Nucleus accumbens (tissue), 56 donors: ENCODE results near the gene ZC3H18.

Experiments
- DNase-seq, 56 donors: peaks; one replicate each; lab custom pipeline; 2025; lab: John Stamatoyannopoulos, UW

ZC3H18 gene

DNA sequence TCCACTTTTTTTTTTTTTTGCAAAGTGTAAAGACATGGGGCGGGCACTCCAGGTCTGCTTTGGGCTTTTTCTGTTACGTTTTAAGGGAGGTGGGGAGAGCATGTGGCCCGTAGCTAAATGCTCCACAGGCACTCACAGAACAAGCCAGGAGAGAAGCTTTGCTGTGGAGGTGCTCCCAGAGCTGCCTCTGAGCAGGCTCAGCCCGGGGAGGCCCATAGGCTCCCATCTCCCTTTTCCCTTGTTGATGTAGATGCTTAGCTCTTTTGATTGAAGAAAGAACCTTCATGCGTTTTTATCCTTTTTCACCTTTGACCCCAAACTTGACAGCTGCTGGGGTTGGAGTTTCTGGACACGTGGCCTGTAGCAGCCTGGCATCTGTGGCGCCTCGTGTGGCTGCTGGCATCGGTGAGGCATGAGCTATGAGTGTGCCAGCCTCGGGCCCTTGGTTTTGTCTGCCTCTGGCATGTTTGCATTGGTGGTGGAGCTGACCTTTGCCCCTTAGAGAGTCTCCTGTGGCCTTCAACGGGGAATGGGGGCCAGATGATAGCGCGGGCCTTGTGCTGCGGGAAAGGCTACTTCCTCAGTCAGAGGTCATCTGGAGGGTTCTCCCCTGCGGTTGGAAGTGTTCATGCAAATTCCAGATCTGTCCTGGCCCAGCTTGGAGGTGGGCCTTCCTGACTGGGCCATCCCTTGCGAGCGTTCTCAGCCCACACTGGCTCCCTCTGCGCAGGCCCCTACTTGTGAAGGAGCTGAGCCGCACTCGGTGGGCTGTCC, 48.2 kb downstream of the ZC3H18 start:
- no peak for DNase-seq

DNA sequence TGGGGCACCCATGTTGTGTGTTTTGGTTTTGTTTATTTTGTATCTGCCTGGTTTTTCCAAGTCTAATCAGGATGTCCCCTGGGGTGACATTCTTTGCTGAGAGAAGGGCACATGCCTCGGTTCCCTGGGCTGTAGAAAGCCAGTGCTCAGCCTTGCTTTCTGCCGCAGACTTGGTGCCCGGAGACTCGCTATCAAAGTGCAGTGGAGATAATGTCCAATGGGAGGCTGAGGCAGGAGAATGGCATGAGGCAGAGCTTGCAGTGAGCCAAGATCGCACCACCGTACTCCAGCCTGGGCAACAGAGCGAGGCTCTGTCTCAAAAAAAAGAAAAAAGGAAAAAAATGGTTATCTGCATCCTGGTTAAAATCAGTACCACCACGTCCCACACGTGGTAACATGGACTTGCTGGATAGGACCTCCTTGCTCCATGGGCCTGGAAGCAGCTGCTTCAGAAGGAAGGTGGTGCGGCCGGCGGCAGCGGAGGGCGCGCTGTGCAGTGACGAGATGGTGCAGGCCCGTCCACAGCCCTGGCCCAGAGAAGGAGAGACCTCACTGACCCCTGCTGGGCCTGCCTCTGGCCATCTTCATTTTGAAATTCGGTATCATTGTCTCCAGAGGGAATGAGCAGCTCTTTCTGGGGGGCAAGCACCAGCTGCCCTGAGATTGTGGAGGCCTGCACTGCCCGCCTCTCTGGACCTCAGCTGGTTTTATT, 48.9 kb downstream of the ZC3H18 start:
- DNase-seq = no peak

- no peak for DNase-seq
Measured at GRCh38 chr16:88619859-88620815, 49.9 kb downstream of the ZC3H18 start.

DNA sequence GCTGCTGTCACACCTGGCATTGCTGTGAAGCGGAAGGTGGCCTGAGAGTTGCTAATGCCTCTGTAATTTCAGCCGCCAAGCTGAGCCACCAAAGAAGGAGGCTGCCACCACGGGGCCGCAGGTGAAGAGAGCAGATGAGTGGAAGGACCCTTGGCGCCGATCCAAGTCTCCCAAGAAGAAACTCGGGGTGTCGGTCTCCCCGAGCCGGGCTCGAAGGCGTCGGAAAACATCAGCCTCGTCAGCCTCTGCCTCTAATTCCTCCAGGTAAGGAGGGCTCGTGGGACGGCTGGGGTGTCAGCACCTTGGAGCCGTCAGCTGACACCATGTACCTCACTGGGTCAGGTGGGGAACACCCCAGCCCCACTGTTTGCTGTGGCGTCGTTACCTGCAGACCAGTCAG, 51.9 kb downstream of the ZC3H18 start:
- DNase-seq = no peak

DNA sequence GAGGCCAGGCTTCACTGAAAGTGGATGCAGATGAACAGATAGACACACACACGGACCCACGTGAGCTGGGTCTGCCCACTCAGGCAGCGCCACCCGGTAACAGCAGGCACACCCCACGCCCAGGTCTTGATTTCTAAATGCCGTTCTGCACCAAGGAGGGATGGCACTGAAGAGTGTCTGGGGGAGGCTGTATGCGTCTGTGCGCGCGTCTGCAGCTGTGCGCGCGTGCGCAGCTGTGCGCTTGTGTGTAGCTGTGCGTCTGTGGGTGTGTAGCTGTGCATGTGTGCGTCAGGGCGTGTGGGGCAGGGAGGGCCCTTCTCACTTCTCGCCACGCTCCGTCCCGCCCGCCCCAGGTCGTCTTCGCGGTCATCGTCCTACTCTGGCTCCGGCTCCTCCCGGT, 52.7 kb downstream of the ZC3H18 start:
- peak in 36 of 56 donors; percentile 8 to 88 (median 62) for DNase-seq

- DNase-seq = no peak
Measured at GRCh38 chr16:88623858-88624257, 53.7 kb downstream of the ZC3H18 start.

- DNase-seq = no peak
Measured at GRCh38 chr16:88624481-88624880, 54.3 kb downstream of the ZC3H18 start.

DNA sequence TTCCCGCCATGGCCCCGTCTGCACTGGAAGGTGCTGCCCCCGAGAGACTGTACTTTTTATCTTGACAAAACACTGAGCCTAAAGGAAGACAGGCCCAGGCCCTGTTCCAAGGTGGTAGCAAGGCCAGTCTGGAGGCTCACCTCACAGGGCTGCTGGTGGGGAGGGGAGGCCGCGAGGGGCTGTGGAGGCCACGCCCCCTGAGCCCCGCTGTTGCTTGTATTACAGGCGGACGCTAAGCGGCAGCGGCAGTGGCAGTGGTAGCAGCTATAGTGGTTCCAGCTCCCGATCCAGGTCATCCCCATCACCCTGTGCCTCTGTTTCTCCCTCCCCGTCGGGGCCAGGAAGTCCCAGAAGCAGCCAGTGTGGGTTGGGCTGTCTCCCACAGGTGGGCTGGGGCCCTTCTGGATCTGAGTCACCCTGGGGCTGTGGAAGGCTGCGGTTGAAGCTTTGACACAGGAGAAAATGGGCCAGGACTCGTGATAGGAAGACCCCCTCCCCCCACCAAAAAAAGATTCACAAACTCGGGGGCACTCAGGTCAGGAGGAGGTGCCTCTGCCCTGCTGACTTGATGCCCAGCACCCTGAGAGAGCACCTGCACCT, 54.9 kb downstream of the ZC3H18 start:
- DNase-seq = no peak

- DNase-seq = no peak
Measured at GRCh38 chr16:88626646-88627045, 56.4 kb downstream of the ZC3H18 start.

DNA sequence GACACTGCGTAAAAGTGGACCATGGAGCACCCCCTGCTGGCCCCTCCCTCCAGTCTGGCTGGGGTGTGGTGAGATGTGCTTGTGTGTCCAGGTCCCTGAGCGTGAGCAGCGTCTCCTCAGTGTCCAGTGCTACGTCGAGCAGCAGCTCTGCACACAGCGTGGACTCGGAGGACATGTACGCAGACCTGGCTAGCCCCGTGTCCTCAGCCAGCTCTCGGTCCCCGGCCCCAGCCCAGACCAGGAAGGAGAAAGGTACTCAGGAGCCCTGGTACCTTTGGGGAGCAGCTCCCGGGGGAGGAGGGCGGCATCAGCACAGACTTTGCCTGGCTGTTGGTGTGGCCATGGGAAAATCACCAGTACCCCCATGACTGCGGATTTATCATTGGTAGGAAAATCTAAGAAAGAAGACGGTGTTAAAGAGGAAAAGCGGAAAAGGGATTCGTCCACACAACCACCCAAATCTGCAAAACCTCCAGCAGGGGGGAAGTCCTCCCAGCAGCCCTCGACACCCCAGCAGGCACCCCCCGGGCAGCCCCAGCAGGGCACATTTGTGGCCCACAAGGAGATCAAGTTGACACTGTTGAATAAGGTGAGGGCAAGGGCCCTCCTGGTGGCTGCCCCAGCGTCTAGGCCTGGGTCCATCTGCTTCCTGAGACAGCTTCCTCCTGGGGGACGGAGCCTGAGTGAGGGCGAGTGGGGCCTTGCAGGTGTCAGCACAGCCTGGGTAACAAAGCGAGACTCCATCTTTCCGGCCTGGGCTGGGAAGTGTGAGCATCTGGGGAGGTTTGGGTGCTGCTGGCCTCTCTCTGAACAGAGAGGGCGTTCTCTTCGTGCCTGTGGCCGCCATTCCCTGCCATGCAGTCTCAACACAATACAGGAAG, 57.6 kb downstream of the ZC3H18 start:
- DNase-seq = no peak

DNA sequence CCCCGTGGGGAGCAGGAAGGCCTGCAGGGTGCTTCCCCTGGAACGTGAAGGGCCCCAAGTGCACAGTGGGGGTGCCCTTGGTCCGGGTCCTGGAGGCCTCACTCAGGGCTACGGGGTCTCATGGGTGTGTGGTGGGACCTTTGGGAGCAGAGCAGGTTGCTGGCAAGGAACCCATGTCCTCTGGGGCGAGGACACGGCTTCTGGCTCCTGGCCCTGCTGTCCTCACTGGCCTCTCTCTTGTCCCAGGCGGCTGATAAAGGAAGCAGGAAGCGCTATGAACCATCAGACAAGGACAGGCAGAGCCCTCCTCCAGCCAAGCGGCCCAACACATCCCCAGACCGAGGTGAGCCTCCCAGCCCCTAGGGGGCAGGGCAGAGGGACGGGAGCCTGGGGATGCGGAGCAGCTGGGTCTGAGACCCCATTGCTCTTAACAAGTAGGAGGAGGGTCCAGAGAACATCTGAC, 58.3 kb downstream of the ZC3H18 start:
- no peak for DNase-seq

DNA sequence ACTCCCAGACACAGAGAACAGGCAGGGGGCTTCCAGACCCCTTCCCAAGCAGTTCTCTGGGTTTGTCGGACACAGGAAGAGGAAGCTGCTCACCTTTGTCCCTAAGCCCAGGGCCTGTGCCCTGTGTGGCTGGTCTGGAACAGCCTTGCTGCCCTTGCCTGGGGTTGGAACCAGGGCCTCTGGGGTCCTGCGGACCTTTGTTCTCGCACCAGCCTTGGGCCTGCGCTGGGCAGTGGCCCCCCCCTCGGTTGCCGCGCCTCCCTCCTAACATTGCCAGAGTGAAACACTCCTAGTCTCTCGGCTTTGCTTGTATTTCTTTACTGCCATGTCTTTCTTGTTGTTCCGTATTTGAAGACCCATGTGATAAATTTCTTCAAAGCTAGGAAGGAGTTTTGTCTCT, 59.6 kb downstream of the ZC3H18 start:
- DNase-seq = no peak

GRCh38 chr16:88630433-88630832, 60.2 kb downstream of the ZC3H18 start:
- no peak for DNase-seq

DNA sequence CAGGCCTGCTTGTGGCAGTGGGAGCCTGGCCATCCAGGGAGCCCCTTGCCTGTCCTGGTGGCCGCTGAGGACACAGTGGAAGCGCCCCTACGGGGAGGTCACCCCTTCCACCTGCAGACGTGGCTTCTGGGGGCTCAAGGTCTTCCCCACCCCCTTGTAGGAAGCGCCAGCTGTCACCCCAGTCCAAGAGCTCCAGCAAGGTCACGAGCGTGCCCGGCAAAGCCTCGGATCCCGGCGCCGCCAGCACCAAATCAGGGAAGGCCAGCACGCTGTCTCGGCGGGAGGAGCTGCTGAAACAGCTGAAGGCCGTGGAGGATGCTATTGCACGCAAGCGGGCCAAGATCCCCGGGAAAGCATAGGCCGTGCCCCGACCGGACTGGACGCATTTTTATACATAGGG, 60.7 kb downstream of the ZC3H18 start:
- no peak for DNase-seq

DNA sequence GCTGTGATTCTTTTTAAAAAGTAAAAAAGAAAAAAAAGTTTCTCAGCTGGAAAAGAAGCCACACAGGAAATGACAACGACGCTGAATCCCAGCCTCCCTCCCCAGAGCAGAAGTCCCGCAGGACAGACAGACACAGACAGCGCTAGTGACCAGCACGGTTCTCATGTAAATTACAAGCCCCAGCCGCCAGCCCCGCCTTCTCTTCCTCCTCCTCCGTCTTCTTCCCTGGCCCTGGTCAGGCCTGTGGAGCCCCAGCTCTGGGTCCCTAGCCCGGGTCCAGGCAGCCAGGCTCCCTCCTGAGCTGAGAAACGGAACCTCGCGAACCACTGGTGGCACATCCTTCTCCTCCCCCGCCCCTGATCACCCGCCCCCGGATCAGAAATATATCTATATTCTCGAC, 61.2 kb downstream of the ZC3H18 start:
- DNase-seq = no peak

DNA sequence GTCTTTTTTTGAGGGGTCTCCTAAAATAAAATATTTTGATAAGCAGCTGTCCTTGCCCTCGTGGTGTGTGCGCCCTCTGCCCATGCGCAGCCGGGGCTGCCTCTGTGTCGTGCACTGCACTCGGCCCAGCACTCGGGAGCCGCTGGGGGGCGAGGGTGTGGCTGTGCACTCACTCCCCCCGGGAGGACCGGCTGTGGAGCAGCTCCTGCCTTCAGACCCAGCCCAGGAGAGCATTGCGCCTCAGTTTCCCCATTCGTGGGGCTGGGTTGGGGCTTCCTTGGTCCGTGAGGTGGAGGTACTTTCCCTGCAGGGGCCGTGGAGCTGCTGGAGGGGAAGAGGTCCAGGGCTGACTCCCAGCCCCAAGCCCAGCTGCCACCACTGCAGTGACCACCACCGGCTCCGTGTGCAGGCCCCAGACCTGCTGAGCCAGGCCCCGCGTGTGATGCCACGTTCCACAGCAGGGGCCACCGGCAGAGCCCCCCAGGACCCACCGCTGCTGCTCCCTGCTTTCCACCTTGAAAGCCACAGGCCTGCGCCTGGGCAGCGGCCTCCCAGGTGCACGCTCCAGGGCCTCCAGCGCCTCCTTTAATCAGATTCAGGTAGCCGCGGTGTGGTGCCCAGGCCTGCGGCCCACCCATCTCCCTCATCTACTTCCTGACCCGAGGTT, 61.9 kb downstream of the ZC3H18 start:
- DNase-seq = no peak

GRCh38 chr16:88632587-88632930, 62.4 kb downstream of the ZC3H18 start:
- DNase-seq = no peak

- DNase-seq = peak in 3 of 56 donors; percentile 2 to 29 (median 17)
Measured at GRCh38 chr16:88633684-88634140, 63.5 kb downstream of the ZC3H18 start.
